Nucleus accumbens (tissue), 56 donors: ENCODE measurements around the gene LRRTM4.

Source experiments
- DNase-seq, 56 donors: peaks; one replicate each; lab custom pipeline; 2025; lab: John Stamatoyannopoulos, UW

Gene LRRTM4

GRCh38 chr2:76932550-76932949 lies 589.6 kb downstream of the LRRTM4 start:
- no peak for DNase-seq

GRCh38 chr2:76930056-76930744 lies 592.0 kb downstream of the LRRTM4 start:
- no peak for DNase-seq

- no peak for DNase-seq
Measured at GRCh38 chr2:76928026-76928425, 594.1 kb downstream of the LRRTM4 start.

- DNase-seq, result no peak
Measured at GRCh38 chr2:76921006-76921405, 601.2 kb downstream of the LRRTM4 start.

GRCh38 chr2:76895469-76895868 lies 626.7 kb downstream of the LRRTM4 start:
- DNase-seq, result no peak

GRCh38 chr2:76870581-76870980 lies 651.6 kb downstream of the LRRTM4 start:
- no peak for DNase-seq

DNA sequence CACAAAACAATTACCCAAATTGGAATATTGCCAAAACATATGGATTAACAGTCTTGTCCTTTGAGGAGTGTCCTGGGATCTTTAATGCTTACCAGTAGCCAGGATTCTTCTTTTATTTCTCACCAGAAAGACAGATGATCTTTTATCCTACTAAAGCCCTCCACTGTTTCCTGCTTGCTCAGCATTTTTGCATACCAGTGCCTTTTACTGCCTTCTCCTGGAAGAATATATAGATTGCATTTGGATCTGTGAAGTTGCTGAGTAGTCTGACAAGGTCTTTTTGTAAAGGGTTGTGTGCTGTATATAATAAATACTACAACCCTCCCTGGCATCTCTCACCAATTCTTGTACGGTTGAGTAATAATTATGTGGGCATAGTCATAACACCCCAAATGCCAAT lies 652.2 kb downstream of the LRRTM4 start:
- DNase-seq, result no peak

DNA sequence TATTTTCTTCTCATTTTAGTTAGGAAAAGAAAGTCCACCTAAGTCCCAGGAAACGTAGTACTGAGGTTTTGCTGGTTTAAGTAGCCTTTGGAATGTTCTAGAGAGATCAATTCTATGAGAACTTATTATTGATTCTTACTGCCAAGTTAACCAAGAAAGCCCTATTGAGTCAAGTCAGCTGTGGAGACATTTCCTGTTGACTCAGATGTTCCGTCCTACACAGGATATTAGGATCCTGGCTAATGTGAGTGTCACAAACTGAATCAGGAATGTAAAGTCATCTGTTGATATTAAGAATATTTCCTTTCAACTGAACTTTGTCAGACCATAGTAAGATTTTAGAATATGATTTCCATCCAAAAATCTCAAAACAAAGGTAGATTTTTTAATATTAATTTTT lies 654.3 kb downstream of the LRRTM4 start:
- no peak for DNase-seq

DNA sequence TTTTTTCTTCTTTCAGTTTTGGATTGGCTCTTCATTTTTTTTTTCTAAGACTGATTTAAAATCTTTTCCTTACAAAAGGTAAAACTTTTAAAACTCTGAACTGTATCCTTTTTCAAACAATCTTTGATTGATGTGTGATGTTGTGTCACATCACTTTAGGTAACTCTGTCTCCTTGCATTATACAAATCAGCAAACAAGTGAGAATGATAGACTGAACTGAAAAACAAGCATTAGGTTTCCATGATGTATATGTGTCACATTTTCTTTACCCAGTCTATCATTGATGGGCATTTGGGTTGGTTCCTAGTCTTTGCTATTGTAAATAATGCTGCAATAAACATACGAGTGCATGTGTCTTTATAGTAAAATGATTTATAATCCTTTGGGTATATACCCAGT lies 655.7 kb downstream of the LRRTM4 start:
- no peak for DNase-seq

- DNase-seq, result no peak
Measured at GRCh38 chr2:76862901-76863300, 659.3 kb downstream of the LRRTM4 start.

DNA sequence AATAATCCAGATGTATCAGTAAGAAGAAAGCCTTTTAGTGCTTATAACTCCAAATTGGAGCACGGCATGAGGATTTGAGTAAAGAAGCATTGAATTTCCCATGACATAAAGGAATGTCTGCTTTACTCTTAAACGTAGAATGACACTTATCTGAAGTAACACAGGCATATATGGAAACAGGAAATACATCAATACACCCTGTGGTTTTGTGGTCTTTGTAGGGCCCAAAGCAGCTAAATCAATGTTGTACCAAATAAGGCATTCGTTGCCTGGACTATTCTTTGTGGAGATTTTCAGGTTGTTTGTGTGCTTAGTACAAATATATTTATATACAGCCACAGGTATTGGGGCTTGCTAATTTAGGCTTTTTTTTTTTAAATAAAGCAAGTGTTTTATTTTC lies 660.5 kb downstream of the LRRTM4 start:
- DNase-seq, result no peak

GRCh38 chr2:76851000-76851399 lies 671.2 kb downstream of the LRRTM4 start:
- DNase-seq, result peak in 3 of 56 donors; percentile 4 to 12 (median 5)

DNA sequence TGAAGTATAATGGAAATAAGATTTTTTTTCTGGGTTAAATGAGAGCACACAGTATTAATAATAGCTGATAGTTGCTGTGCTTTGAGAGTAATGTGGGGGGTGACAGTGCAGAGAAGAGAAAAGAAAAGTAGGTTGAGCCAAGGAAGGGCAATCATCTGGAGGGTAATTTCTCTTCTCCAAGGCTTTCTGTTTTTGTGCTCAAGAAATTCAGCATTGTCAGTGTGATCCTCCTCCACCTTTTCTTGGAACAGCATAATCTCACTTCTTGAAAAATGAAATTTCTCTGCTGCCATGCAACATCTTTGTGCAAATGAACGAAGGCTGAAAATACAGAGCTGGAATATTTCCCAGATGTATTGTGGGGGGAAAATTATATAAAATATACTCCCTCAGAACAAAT lies 673.1 kb downstream of the LRRTM4 start:
- DNase-seq, result peak in 5 of 56 donors; percentile 4 to 45 (median 18)

DNA sequence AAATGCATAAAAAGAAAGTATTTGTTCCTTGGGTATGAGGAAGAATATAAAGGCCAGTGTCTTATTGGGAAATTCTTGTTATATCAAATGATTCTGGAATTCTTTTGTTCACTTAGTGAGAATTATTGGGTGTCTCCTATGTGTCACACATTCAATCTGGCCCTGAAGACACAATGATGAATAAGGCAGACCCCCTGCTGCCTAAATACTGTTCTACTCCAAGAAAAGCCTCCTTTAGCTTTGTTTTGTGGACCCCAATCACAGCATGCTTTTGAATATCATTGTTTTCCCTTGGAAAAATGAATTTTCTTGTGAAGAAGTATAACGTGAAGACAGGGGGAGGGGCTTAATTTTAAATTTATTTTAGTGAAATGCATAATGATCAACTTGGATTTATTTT lies 682.4 kb downstream of the LRRTM4 start:
- DNase-seq, result no peak

GRCh38 chr2:76829374-76830234 lies 692.6 kb downstream of the LRRTM4 start:
- DNase-seq, result no peak

DNA sequence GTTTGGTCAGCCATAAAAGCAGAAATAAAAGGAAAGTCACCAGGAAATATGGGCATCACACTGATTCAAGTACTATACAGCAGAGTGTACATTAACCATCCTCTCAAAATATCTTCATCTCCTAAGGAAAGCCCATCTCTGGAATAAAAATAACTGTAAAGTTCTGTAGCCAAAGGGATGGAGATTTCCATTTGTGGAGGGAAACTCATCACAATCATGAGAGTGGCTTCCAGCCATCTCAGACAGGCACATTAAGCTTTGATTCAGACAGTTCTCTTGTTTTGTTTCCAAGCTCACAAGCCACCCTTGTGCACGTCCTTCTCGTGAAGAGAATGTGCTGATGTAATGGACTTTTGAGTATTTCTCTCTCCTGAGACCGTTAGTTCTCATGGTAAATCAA lies 695.5 kb downstream of the LRRTM4 start:
- no peak for DNase-seq

GRCh38 chr2:76825140-76825970 lies 696.8 kb downstream of the LRRTM4 start:
- DNase-seq, result no peak

DNA sequence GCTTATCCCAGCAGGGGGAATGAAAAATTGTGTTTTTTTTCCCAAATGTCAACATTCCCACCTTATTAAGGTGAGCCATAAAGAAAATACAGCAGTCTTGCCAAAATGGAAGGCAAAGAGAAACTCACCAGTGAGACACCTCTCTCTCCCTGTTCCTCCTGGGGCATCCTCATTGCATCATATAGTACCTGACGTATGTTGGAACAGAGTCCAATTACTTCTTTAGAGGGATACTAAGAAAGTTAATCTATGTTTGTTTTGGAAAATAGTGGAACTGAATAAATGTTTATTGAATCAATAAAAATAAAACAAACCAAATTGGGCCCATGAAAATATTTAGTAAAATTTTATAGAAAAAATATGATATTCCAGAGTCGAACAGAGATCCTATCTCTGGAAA lies 700.4 kb downstream of the LRRTM4 start:
- no peak for DNase-seq

DNA sequence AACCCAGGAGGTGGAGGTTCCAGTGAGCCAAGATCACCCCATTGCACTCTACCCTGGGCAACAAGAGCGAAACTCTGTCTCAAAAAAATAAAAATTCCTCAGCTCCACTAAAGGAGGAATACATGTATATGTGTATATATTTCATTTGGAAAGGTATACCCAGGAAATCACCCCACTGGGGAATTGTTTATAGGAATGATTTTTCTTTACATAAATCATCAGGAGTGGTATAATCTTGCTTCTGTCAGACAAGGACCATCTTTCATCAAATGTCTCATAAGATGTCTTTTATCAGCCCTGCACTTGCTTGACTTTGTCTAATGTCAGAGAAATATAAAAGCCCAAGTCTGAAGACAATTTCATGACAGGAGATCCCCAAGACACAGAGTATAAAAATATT lies 709.1 kb downstream of the LRRTM4 start:
- no peak for DNase-seq

- DNase-seq, result no peak
Measured at GRCh38 chr2:76812156-76812555, 710.0 kb downstream of the LRRTM4 start.

DNA sequence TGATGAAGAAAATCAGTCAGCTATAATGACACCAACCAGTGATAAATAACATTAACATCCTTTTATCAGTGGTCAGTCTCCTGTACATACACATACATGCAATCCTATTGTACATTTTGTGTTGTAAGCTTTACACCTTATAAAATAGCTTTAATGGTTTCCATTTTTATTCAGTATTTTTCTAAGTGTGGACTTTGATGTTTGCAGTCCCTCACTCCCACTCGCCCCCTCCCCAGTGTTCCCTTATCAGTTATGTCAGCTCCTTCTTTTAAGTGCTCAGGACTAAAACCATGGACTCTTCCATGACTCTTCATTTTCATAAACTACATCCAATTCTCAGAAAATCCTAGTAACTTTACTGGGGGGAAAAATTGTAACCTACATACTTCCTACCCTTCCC lies 713.0 kb downstream of the LRRTM4 start:
- DNase-seq, result no peak
